Calu3 (cell line): ENCODE data around the gene PSMG4. TPM values are rescaled to one million over a fixed set of nuclear protein-coding genes. Genes with fewer than 3 reads are reported as not detected.
A peak's percentile ranks its signal among the peaks of the same experiment; 100 is the strongest.

Source experiments
- BruUV-seq: library from RNA; stranded (reverse); fragments of 400-500 nt; replicated peaks from 2 replicates; lab custom pipeline; 2021; lab: Mats Ljungman, UMichigan
- CTCF ChIA-PET: fragments of 300-600 bp; sonication (Branson Sonifier 250); formaldehyde crosslinking; loops from one replicate; lab custom pipeline; 2022; ENCODE audit warnings: antibody characterized with exemption; lab: Charles Lee
- DNase-seq: peaks from one replicate; pipeline ENCODE4 v3.0.0; 2022
- H3K27ac Mint-ChIP-seq: one replicate; pipeline ENCODE4 v1.8.0; 2022; ENCODE audit warnings: mixed read lengths; ENCODE audit not compliant: unreplicated experiment
- H3K27me3 Mint-ChIP-seq: one replicate; pipeline ENCODE4 v1.8.0; 2022; ENCODE audit warnings: mixed read lengths; ENCODE audit not compliant: unreplicated experiment
- H3K36me3 Mint-ChIP-seq: one replicate; pipeline ENCODE4 v1.8.0; 2022; ENCODE audit warnings: mild to moderate bottlenecking, moderate library complexity, mixed read lengths; ENCODE audit not compliant: insufficient read depth, unreplicated experiment
- H3K4me1 Mint-ChIP-seq: one replicate; pipeline ENCODE4 v1.8.0; 2022; ENCODE audit warnings: mild to moderate bottlenecking, low read depth, mixed read lengths; ENCODE audit not compliant: unreplicated experiment
- H3K4me3 Mint-ChIP-seq: one replicate; pipeline ENCODE4 v1.8.0; 2022; ENCODE audit warnings: mild to moderate bottlenecking, low read depth, moderate library complexity, mixed read lengths; ENCODE audit not compliant: unreplicated experiment
- H3K9me3 Mint-ChIP-seq: one replicate; pipeline ENCODE4 v1.8.0; 2022; ENCODE audit warnings: low read depth, mixed read lengths; ENCODE audit not compliant: unreplicated experiment
- intact Hi-C: fragments of 100-400 bp; cut with micrococcal nuclease; formaldehyde crosslinking; loops from one replicate; pipeline ENCODE4 v1.10.0; 2022; ENCODE audit not compliant: unreplicated experiment
- total RNA-seq: library from RNA; stranded (reverse); gene quantifications from 2 replicates; pipeline ENCODE4 v1.2.3, GENCODE V29; 2022
- TF ChIP-seq, protein P1 (sequence below): fragments of 200-600 bp; IDR thresholded peaks from one replicate; pipeline ENCODE4 v1.8.0; 2022; ENCODE audit warnings: antibody characterized with exemption; ENCODE audit not compliant: unreplicated experiment

Gene PSMG4
- total RNA-seq, 1 experiment from 2014 or later: 17.6 TPM

DNA sequence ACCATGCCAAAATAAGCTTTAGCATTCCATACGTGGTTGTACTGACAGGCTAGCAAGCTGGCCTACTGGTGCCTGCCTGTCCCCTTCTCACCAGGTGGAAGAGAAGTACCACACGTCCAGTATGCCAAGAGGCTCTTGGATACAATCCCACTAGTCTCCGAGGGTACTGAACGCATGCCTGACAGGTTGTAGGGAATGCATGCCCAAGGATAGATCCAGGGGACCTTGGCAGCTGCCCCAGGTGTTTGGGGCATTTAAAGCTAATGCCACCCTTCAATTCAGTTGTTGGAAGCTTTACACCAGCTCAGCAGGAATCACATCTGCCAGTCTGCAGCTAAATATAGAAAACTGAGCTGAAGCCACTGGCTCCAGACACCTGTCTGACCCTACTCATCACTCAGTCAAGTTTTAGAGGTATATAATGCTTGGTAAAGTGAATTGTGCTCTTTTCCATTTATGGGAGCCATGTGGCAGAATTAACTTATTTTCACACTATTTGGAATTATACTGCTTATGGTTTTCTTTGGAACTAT lies 36.2 kb upstream of the PSMG4 start:
- BruUV-seq: no TSS peak
- TF ChIP-seq, protein P1, sequence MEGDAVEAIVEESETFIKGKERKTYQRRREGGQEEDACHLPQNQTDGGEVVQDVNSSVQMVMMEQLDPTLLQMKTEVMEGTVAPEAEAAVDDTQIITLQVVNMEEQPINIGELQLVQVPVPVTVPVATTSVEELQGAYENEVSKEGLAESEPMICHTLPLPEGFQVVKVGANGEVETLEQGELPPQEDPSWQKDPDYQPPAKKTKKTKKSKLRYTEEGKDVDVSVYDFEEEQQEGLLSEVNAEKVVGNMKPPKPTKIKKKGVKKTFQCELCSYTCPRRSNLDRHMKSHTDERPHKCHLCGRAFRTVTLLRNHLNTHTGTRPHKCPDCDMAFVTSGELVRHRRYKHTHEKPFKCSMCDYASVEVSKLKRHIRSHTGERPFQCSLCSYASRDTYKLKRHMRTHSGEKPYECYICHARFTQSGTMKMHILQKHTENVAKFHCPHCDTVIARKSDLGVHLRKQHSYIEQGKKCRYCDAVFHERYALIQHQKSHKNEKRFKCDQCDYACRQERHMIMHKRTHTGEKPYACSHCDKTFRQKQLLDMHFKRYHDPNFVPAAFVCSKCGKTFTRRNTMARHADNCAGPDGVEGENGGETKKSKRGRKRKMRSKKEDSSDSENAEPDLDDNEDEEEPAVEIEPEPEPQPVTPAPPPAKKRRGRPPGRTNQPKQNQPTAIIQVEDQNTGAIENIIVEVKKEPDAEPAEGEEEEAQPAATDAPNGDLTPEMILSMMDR: no peak
- Mint-ChIP-seq H3K9me3 (no peaks in the 10 kb centered on the region), H3K27me3 (peaks cover 71% of the 10 kb centered on the region), H3K4me3 (no peak overlapping the region), H3K27ac (no peak overlapping the region), H3K36me3 (peaks cover 6% of the 10 kb centered on the region), H3K4me1 (no peaks in the 10 kb centered on the region)
- CTCF ChIA-PET: interaction anchor here (0.9 kb wide), 1 partner anchor 66 kb away, joined by 5 read pairs; the partner anchor contains the start of gene TUBB2A
- intact Hi-C loops: no loop called here
- no peak for DNase-seq

DNA sequence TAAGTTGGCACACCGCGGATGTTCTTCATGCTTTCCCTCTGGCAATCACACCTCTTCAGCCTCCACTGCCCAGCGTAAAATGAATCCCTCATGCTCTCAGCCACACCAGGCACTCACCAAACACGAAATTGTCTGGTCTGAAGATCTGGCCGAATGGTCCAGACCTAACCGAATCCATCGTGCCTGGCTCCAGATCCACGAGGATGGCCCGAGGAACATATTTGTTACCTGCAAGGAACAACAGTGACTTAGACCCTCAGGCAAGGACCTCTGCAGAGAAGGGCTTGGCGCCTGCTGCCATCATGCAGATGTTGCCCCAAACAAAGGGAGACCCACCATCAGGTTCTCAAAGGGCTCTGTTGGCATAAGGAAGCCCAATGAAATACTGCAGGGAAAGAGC lies 32.7 kb upstream of the PSMG4 start:
- no peak for DNase-seq
- no TSS peak for BruUV-seq
- intact Hi-C loops: no loop called here
- CTCF ChIA-PET: no interaction called here
- TF ChIP-seq, protein P1: no peak
- Mint-ChIP-seq H3K36me3 (peaks cover 6% of the 10 kb centered on the region), H3K27ac (no peak overlapping the region), H3K27me3 (peaks cover 71% of the 10 kb centered on the region), H3K4me3 (no peak overlapping the region), H3K4me1 (peaks cover 11% of the 10 kb centered on the region), H3K9me3 (no peaks in the 10 kb centered on the region)

DNA sequence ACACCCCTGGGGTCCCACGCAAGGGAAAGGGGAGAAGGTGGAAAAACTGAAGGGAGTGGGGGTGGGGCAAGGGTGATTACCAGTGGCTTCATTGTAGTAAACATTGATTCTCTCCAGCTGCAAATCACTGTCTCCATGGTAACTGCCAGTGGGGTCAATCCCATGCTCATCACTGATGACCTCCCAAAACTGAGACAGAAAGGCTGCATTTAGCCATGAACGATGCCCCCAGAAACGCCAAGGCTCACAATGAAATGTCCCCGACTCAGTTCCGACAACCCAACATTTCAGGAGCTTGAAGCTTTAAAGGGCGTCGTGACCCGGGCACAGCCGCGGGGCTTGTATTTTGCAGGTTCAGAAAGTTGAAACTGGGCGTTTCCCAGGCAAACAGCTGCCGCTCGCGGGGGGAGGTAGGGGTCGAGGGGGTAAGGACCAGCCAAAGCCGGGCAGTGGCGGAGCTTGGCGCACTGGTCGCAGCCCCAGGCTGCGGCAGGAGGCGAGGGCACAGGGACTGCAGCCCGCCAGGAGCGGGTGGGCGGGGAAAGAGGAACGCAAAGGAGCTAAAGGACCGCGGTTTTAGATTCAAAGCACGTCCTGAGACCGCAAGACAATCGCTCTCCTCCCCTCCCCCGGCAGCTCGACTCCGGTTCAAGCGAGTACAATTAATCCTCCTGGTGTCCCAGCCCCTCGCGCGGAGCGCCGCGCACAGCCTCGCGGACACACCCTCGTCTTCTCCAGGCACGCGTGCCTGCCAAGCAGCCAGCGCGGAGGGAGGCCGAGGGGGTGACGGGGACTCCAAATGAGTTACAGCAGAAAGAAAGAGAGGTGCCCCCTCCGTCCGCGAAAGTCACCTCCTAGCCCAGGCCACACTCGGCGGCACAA lies 32.0 kb upstream of the PSMG4 start:
- intact Hi-C loops: no loop called here
- CTCF ChIA-PET: no interaction called here

DNA sequence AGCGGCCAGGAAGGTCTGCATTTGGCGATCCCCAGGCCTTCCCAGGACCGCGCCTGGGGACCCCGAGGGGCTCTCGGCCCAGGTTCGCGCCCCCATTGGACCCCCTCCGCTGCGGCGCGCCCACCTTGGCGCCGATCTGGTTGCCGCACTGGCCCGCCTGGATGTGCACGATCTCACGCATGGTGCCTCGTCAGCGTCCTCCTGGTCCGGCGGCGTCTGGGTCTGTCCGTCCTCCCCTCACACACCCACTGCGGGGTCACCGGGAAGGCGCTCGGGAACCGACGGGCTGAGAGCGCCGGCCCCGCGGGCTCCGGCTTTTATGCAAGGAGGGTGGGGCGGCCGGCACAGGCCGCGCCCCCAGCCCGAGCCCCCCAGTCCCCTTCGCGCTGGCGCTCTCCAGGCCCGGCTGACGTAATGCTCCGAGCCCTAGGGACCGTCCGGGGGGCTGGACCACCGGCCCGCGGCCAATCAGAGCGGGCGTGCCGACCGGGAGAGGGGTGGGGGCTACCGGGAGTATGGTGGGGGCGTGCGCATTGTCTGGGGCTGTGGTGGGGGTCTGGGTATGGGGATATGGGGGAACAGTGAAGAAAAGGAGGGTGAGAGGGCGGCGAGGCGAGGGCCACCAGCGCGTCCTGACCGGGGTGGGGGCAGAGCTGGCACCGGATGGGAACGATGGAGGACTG lies 31.2 kb upstream of the PSMG4 start, which contains the start of gene TUBB2B:
TSS of gene TUBB2B (minus strand) at position 291 of the 683 bp plus-strand sequence. CDS start at position 181, 110 bp downstream.
- H3K4me3 Mint-ChIP-seq: peak within 1 kb of the TSS; percentile 64
- H3K36me3 Mint-ChIP-seq: peaks cover 16% of the 10 kb centered on the region
- no TSS peak for BruUV-seq
- H3K27ac Mint-ChIP-seq: no peak within 1 kb of the TSS
- CTCF ChIA-PET: no interaction called here
- TF ChIP-seq, protein P1: no peak
- H3K4me1 Mint-ChIP-seq: peaks cover 11% of the 10 kb centered on the region
- intact Hi-C loops: no loop called here
- H3K9me3 Mint-ChIP-seq: no peaks in the 10 kb centered on the region
- DNase-seq: peak; percentile 16
- peaks cover 84% of the 10 kb centered on the region for H3K27me3 Mint-ChIP-seq

More for the DNA sequence above, 32.0 kb upstream of the PSMG4 start:
- TF ChIP-seq, protein P1: no peak
- no peak overlapping the region for H3K27ac Mint-ChIP-seq
- H3K4me3 Mint-ChIP-seq: peak overlapping the region; percentile 64
- peaks cover 13% of the 10 kb centered on the region for H3K36me3 Mint-ChIP-seq
- TSS peak; percentile 19 for BruUV-seq
- H3K4me1 Mint-ChIP-seq: peaks cover 11% of the 10 kb centered on the region
- no peaks in the 10 kb centered on the region for H3K9me3 Mint-ChIP-seq
- DNase-seq: no peak
- H3K27me3 Mint-ChIP-seq: peaks cover 76% of the 10 kb centered on the region
